ENCODE data around the gene ATAD2B. TPM values are rescaled to one million over a fixed set of nuclear protein-coding genes. Genes with fewer than 3 reads are reported as not detected.
A peak's percentile ranks its signal among the peaks of the same experiment; 100 is the strongest.

Gene ATAD2B
- total RNA-seq, 2 experiments from 2014 or later: 9.4 to 21.7 TPM

DNA sequence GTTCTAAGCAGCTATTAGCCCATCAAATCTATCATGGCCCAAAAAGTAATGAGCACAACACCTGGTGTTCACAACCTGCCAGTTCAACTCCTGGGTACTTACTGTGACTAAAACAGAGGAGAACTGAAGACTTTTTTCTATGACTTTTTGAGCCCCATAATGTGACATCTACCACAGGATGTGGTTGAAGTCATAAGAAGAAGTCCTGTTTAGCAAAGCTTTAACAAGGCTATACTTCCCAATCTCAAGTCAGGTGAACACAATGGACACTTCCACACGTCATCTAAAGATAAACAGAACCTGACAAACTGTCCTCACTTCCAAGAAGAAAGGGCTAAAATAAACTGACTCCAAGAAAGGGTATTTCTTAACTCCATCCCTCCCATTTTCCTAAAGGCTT lies 138.8 kb downstream of the ATAD2B start:
- Histone ChIP-seq H3K4me1 (ENCODE audit: insufficient read depth, low read length, poor library complexity, severe bottlenecking) (peaks cover 8% of the 10 kb centered on the region), H4K20me1 (ENCODE audit: insufficient read depth, low read length) (no peaks in the 10 kb centered on the region), H3K9me2 (ENCODE audit: insufficient read depth, low read length) (no peaks in the 10 kb centered on the region), H3K4me3 (ENCODE audit: low read depth, low read length, poor library complexity, severe bottlenecking) (no peak overlapping the region), H3K4me2 (ENCODE audit: low read length) (0 out of 2 replicates have a peak overlapping the region, but pooled peaks have one; percentile 4), H3K9me3 (ENCODE audit: low read length) (no peaks in the 10 kb centered on the region), H3K79me2 (ENCODE audit: insufficient read depth, low read depth, low read length) (no peaks in the 10 kb centered on the region), H2AFZ (ENCODE audit: low read length) (no peak overlapping the region), H3K36me3 (ENCODE audit: insufficient read depth, low read length) (no peaks in the 10 kb centered on the region), H3K27ac (ENCODE audit: low read depth, low read length, poor library complexity, severe bottlenecking) (no peak overlapping the region)
- intact Hi-C loops (cut with micrococcal nuclease; ENCODE audit: unreplicated experiment): no loop called here
- peak; percentile 49 for DNase-seq (ENCODE audit: low spot score)
- POLR2A ChIA-PET: interaction anchor here (0.7 to 1.8 kb wide), 4 partner anchors 12 to 37 kb away, joined by 3 to 10 read pairs (median 3); no protein-coding TSS in a partner anchor
- TF ChIP-seq, protein P1, sequence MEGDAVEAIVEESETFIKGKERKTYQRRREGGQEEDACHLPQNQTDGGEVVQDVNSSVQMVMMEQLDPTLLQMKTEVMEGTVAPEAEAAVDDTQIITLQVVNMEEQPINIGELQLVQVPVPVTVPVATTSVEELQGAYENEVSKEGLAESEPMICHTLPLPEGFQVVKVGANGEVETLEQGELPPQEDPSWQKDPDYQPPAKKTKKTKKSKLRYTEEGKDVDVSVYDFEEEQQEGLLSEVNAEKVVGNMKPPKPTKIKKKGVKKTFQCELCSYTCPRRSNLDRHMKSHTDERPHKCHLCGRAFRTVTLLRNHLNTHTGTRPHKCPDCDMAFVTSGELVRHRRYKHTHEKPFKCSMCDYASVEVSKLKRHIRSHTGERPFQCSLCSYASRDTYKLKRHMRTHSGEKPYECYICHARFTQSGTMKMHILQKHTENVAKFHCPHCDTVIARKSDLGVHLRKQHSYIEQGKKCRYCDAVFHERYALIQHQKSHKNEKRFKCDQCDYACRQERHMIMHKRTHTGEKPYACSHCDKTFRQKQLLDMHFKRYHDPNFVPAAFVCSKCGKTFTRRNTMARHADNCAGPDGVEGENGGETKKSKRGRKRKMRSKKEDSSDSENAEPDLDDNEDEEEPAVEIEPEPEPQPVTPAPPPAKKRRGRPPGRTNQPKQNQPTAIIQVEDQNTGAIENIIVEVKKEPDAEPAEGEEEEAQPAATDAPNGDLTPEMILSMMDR (conservative IDR thresholded peaks at IDR 0.05; ENCODE audit: low read length): no peak
- TF ChIP-seq EZH2phosphoT487 (IDR thresholded peaks at IDR 0.05; ENCODE audit: borderline replicate concordance, low read depth, low read length): no peak
- CTCF ChIA-PET (ENCODE audit: unreplicated experiment): no interaction called here
- BruUV-seq (replicated peaks): no TSS peak

DNA sequence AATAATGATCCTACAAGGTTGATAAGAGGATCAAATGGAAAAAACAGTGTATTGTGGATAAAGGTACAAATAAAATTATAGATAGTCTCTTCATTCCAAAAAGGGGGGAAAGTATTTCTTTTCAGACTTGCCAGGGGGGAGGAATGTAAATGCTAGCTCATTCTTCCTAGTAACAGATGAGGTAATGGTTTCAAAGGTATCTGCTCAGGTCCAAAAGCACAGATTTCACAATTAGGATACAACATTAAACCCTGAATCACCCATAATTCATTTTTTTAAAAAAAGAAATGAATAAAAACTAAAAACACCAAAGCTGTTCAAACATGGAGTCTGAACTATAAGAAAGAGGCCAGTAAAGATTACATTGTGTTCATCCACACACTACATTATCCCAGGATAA lies 142.0 kb downstream of the ATAD2B start:
- DNase-seq (ENCODE audit: low spot score): no peak
- H3K9me3 ChIP-seq (ENCODE audit: low read length): no peaks in the 10 kb centered on the region
- H3K4me2 ChIP-seq (ENCODE audit: low read length): no peak overlapping the region
- H2AFZ ChIP-seq (ENCODE audit: low read length): no peak overlapping the region
- H3K79me2 ChIP-seq (ENCODE audit: insufficient read depth, low read depth, low read length): no peaks in the 10 kb centered on the region
- no peaks in the 10 kb centered on the region for H3K9me2 ChIP-seq (ENCODE audit: insufficient read depth, low read length)
- ChIA-PET CTCF (ENCODE audit: unreplicated experiment) (no interaction called here), POLR2A (interaction anchor here (0.8 kb wide), 1 partner anchor 13 kb away, joined by 3 read pairs; no protein-coding TSS in a partner anchor)
- H3K4me1 ChIP-seq (ENCODE audit: insufficient read depth, low read length, poor library complexity, severe bottlenecking): peaks cover 8% of the 10 kb centered on the region
- H3K36me3 ChIP-seq (ENCODE audit: insufficient read depth, low read length): no peaks in the 10 kb centered on the region
- H3K27ac ChIP-seq (ENCODE audit: low read depth, low read length, poor library complexity, severe bottlenecking): no peak overlapping the region
- no peak overlapping the region for H3K4me3 ChIP-seq (ENCODE audit: low read depth, low read length, poor library complexity, severe bottlenecking)
- BruUV-seq (replicated peaks): no TSS peak
- no peak for TF ChIP-seq EZH2phosphoT487 (IDR thresholded peaks at IDR 0.05; ENCODE audit: borderline replicate concordance, low read depth, low read length)
- TF ChIP-seq, protein P1 (conservative IDR thresholded peaks at IDR 0.05; ENCODE audit: low read length): no peak
- intact Hi-C loops (cut with micrococcal nuclease; ENCODE audit: unreplicated experiment): no loop called here
- H4K20me1 ChIP-seq (ENCODE audit: insufficient read depth, low read length): no peaks in the 10 kb centered on the region

DNA sequence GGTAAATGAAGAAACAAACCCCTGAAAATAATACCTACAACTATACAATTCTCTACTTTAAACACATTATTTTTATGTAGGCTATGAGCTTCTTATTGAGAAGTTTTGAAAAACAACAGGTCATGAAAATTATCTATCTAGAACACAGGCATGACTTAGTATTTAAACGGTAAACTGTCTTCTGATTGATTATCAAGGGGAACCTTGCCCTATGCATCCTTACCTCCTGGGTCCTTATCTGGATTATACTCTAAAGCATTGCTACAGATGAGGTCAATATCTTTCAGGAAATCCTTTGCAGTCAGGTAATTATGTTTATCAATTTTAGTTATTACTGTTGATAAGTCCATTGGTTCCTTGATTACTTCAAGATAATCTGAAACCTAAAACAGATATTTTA lies 144.3 kb downstream of the ATAD2B start:
- peaks cover under 1% of the 10 kb centered on the region for H3K4me1 ChIP-seq (ENCODE audit: insufficient read depth, low read length, poor library complexity, severe bottlenecking)
- TF ChIP-seq, protein P1 (conservative IDR thresholded peaks at IDR 0.05; ENCODE audit: low read length): no peak
- no peak for TF ChIP-seq EZH2phosphoT487 (IDR thresholded peaks at IDR 0.05; ENCODE audit: borderline replicate concordance, low read depth, low read length)
- H2AFZ ChIP-seq (ENCODE audit: low read length): no peak overlapping the region
- H3K4me3 ChIP-seq (ENCODE audit: low read depth, low read length, poor library complexity, severe bottlenecking): no peak overlapping the region
- no peaks in the 10 kb centered on the region for H4K20me1 ChIP-seq (ENCODE audit: insufficient read depth, low read length)
- ChIA-PET POLR2A (interaction anchor here (0.6 to 1.6 kb wide), 6 partner anchors 14 to 600 kb away, joined by 3 to 4 read pairs (median 3); no protein-coding TSS in a partner anchor), CTCF (ENCODE audit: unreplicated experiment) (no interaction called here)
- no peak overlapping the region for H3K27ac ChIP-seq (ENCODE audit: low read depth, low read length, poor library complexity, severe bottlenecking)
- H3K36me3 ChIP-seq (ENCODE audit: insufficient read depth, low read length): no peaks in the 10 kb centered on the region
- H3K9me2 ChIP-seq (ENCODE audit: insufficient read depth, low read length): no peaks in the 10 kb centered on the region
- no peaks in the 10 kb centered on the region for H3K79me2 ChIP-seq (ENCODE audit: insufficient read depth, low read depth, low read length)
- no TSS peak for BruUV-seq (replicated peaks)
- H3K9me3 ChIP-seq (ENCODE audit: low read length): no peaks in the 10 kb centered on the region
- intact Hi-C loops (cut with micrococcal nuclease; ENCODE audit: unreplicated experiment): no loop called here
- DNase-seq (ENCODE audit: low spot score): no peak
- no peak overlapping the region for H3K4me2 ChIP-seq (ENCODE audit: low read length)

Measured in OCI-LY7 (cell line).